Hindlimb muscle (tissue), 1 donor: Measurements from ENCODE around the gene VIPAS39. TPM values are rescaled to one million over a fixed set of nuclear protein-coding genes. Genes with fewer than 3 reads are reported as not detected.

Experiments used
- DNase-seq: peaks from one replicate; pipeline ENCODE4 v3.0.0-alpha.2; 2013
- polyA plus RNA-seq: library from polyadenylated mRNA; unstranded; fragments of 120-200 nt; gene quantifications from one replicate; pipeline ENCODE4 v1.2.1, GENCODE V29; 2013; ENCODE audit not compliant: insufficient read length

Gene VIPAS39
- polyA plus RNA-seq, 1 donor, result 22.7 TPM

DNA sequence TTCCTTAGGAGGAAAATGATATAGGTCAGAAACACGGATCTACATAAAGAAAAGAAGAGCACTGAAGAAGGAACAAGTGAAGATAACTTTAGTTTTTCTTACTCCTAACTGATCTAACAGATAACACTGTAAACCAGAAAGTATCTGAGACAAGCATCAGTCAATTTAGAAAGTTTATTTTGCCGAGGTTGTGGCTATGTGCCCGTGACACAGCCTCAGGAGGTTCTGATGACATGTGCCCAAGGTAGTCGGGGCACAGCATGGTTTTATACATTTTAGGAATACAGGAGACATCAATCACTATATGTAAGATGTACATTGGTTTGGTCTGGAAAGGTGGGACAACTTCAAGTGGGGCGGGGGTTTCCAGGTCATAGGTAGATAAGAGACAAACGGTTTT lies 57.2 kb downstream of the VIPAS39 start:
- DNase-seq, result no peak

DNA sequence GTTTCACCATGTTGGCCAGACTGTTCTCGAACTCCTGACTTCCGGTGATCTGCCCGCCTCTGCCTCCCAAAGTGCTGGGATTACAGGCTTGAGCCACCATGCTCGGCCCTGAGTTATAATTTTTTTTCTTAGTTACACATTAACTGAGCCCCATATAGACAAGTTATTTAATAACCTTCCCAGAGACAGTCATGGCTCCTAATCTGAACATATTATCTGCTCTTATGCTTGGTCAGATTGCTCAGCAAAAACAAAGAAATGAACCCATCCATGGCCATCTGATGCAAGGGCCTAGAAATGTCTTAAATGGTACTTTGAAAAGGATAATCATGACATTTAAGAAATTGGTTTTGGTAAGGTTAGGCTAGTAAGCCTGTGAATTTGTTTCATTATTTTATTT lies 67.2 kb downstream of the VIPAS39 start:
- DNase-seq, result no peak

DNA sequence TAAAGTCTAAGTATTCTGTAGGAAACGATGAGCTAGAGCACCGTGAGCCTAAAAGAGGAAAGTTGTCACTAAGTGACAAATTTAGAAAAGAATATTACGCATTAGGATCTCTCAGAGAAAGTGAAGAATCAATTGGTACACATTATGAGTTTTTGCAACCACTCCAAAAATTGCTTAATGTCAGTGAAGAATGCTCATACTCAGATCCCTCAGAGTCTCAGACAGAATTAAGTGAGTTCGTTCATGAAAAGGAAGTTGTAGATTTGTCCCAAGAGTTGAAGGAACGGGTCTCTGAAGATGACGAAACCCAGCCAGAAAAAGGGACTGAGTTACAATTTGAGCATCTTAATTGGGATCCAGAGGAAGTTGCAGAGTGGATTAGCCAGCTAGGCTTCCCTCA lies 78.7 kb downstream of the VIPAS39 start:
- no peak for DNase-seq

DNA sequence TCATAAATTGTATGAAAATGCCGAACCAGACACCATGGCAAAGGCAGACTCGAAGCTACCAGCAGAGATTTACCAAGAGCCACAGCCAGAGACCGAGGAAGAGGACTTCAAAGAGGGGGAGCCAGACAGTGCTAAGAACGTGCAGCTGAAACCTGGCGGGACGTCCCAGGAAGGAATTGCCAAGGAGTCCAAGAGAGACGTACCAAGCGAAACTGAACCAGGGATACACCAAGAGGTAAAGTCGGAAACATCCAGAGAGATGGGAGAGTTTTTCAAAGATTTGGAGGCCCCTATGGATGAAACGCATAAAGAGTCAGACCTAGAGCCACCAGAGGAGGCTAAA lies 79.9 kb downstream of the VIPAS39 start:
- DNase-seq, result no peak

DNA sequence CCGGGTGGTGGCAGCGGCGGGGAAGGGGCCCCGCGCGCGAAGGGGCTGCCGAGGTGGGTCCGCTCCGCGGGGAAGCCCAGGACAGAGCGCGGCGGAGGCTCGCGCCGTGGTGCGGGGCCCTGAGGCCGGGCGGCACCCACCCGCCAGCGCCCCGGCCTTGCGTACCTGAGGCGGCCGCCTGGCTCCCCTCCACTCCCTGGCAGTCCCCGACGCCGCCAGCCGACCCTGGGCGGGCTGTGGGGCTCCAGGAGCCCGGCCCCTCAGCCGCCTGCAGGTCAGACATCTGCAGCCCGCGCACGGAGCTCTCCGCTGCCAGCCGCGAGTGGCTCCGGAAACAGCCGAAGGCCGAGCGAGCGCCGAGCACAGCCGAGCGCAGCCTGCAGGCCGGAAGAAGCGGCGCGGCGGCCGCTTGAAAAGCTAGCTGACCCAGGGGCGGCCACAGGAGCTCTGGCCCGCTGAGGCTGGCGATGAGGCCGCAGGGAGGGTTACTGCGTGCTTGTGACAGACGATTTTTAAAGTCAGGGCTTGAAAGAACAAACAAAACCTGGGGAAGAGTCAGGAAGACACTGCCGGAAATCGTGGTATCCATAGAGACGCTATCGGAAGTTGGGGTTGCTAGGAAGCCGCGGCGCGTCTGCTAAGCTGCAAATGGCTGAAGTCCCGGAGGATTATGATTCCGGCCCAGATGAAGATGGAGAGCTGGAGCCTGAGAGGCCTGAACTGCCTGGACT lies 80.5 kb downstream of the VIPAS39 start, which contains the start of the genes SAMD15 and TMED8:
Gene SAMD15 (plus strand): TSS at position 609 of the 731 bp plus-strand sequence. CDS start 40 bp downstream, at position 649.
Gene TMED8 (minus strand): TSS at position 324 of the 731 bp plus-strand sequence. CDS start 41 bp downstream, at position 283.
- peak; percentile 90 for DNase-seq

Other genes with a start within 250 kb of the VIPAS39 start
- not detected for gene NGB, start 186.4 kb downstream of the VIPAS39 start, polyA plus RNA-seq
- 22.8 TPM for gene POMT2, start 136.7 kb downstream of the VIPAS39 start, polyA plus RNA-seq
- 26.2 TPM for gene GSTZ1, start 136.6 kb downstream of the VIPAS39 start, polyA plus RNA-seq
- 5.4 TPM for gene TMED8, start 80.5 kb downstream of the VIPAS39 start, polyA plus RNA-seq
- gene SAMD15, start 80.2 kb downstream of the VIPAS39 start, polyA plus RNA-seq, result 0.35 TPM
- gene NOXRED1, start 34.1 kb downstream of the VIPAS39 start, polyA plus RNA-seq, result 0.48 TPM
- 109 TPM for gene AHSA1, start 492 bp upstream of the VIPAS39 start, polyA plus RNA-seq
- 0.10 TPM for gene ISM2, start 41.2 kb upstream of the VIPAS39 start, polyA plus RNA-seq
- gene SPTLC2, start 159.0 kb upstream of the VIPAS39 start, polyA plus RNA-seq, result 20.3 TPM